IMR-90 (cell line): ENCODE data around the gene TMC8.

Experiments
- CTCF ChIP-seq: conservative IDR thresholded peaks from 2 replicates; pipeline ENCODE4 v1.5.1; 2012; ENCODE audit warnings: mild to moderate bottlenecking, low read depth, low read length, improper control_type of control experiment
- POLR2A ChIP-seq: IDR thresholded peaks from 2 replicates; pipeline ENCODE4 v1.6.1; 2012; ENCODE audit warnings: mild to moderate bottlenecking, low read depth, low read length

DNA sequence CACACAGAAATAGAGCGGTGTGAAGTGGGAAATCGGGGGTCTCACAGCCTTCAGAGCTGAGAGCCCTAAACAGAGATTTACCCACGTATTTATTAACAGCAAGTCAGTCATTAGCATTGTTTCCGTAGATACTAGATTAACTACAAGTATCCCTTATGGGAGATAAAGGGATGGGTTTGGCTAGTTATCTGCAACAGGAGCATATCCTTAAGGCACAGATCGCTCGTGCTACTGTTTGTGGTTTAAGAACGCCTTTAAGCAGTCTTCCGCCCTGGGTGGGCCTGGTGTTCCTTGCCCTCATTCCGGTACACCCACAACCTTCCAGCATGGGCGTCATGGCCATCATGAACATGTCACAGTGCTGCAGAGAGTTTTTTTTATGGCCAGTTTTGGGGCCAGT, 29.0 kb upstream of the TMC8 start:
- TF ChIP-seq CTCF = no peak
- TF ChIP-seq POLR2A = no peak
